GM23338 (cell line): Measurements from ENCODE around the gene PGLYRP1.

Source experiments
- CREB1 ChIP-seq: fragments of 250-450 bp; sonication (Bioruptor Pico); IDR thresholded peaks from 2 replicates; pipeline ENCODE4 v1.5.0; 2020; ENCODE audit warnings: low read depth, mild to moderate bottlenecking, moderate library complexity
- EZH2 ChIP-seq: fragments of 200-600 bp; sonication (generic); IDR thresholded peaks from one replicate; pipeline ENCODE4 v1.8.0; 2017; ENCODE audit warnings: antibody characterized with exemption, mild to moderate bottlenecking, low read depth; ENCODE audit not compliant: unreplicated experiment
- EZH2phosphoT487 ChIP-seq: fragments of 200-600 bp; sonication (generic); IDR thresholded peaks from one replicate; pipeline ENCODE4 v1.8.1; 2018; ENCODE audit warnings: antibody characterized with exemption; ENCODE audit not compliant: unreplicated experiment
- POLR2AphosphoS5 ChIP-seq: IDR thresholded peaks from 2 replicates; pipeline ENCODE4 v1.6.1; 2016; ENCODE audit warnings: antibody characterized with exemption, low read depth
- TF ChIP-seq, protein P1 (sequence below), 2 experiments: fragments of 200-600 bp in 1 of 2; sonication (generic) in 1 of 2; conservative IDR thresholded peaks; 2 replicates each; pipeline versions ENCODE4 v1.5.1 to v1.6.1; 2016 to 2017; ENCODE audit warnings: antibody characterized with exemption in 2 of 2, low read depth in 2 of 2, mild to moderate bottlenecking in 2 of 2, moderate library complexity in 1 of 2
- TF ChIP-seq, protein P2 (sequence below): IDR thresholded peaks from 2 replicates; pipeline ENCODE4 v1.6.1; 2016; ENCODE audit warnings: antibody characterized with exemption
- TF ChIP-seq, protein P3 (sequence below): IDR thresholded peaks from one replicate; pipeline ENCODE4 v1.6.1; 2018; ENCODE audit warnings: antibody characterized with exemption; ENCODE audit not compliant: unreplicated experiment
- TF ChIP-seq, protein P4 (sequence below): fragments of 250-450 bp; sonication (Bioruptor Pico); IDR thresholded peaks from 2 replicates; pipeline ENCODE4 v1.5.0; 2020; ENCODE audit warnings: mild to moderate bottlenecking, moderate library complexity

DNA sequence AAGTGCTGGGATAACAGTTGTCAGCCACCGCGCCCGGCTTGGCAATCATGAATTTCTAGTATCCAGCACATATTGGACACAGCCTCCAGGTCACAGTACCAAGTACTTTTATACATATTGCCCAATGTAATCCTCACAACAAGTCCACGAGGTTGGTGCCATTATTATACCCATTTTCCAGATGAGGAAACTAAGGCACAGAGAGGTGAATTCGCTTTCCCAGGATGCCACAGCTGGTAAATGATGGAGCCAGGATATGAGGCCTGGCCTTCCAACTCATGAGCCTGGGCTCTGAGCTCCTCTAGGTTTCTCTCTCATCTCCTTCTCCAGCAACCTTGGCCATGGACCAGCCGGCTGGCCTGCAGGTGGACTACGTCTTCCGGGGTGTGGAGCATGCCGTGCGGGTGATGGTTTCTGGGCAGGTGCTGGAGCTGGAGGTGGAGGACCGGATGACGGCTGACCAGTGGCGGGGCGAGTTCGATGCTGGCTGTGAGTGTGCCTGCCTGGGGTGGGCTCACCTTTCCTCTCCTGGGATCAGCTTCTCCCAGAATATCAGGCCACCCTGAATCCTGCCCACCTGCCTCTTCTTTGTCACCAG lies 20.1 kb downstream of the PGLYRP1 start:
- TF ChIP-seq POLR2AphosphoS5 (no peak), EZH2 (no peak), EZH2phosphoT487 (no peak), CREB1 (CRISPR knock-in tag) (no peak)
- TF ChIP-seq, protein P1, sequence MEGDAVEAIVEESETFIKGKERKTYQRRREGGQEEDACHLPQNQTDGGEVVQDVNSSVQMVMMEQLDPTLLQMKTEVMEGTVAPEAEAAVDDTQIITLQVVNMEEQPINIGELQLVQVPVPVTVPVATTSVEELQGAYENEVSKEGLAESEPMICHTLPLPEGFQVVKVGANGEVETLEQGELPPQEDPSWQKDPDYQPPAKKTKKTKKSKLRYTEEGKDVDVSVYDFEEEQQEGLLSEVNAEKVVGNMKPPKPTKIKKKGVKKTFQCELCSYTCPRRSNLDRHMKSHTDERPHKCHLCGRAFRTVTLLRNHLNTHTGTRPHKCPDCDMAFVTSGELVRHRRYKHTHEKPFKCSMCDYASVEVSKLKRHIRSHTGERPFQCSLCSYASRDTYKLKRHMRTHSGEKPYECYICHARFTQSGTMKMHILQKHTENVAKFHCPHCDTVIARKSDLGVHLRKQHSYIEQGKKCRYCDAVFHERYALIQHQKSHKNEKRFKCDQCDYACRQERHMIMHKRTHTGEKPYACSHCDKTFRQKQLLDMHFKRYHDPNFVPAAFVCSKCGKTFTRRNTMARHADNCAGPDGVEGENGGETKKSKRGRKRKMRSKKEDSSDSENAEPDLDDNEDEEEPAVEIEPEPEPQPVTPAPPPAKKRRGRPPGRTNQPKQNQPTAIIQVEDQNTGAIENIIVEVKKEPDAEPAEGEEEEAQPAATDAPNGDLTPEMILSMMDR (conservative IDR thresholded peaks at IDR 0.05; ENCODE audit: low read depth in 2 of 2) = no peak
- TF ChIP-seq, protein P2, sequence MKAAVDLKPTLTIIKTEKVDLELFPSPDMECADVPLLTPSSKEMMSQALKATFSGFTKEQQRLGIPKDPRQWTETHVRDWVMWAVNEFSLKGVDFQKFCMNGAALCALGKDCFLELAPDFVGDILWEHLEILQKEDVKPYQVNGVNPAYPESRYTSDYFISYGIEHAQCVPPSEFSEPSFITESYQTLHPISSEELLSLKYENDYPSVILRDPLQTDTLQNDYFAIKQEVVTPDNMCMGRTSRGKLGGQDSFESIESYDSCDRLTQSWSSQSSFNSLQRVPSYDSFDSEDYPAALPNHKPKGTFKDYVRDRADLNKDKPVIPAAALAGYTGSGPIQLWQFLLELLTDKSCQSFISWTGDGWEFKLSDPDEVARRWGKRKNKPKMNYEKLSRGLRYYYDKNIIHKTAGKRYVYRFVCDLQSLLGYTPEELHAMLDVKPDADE = no peak
- TF ChIP-seq, protein P3, sequence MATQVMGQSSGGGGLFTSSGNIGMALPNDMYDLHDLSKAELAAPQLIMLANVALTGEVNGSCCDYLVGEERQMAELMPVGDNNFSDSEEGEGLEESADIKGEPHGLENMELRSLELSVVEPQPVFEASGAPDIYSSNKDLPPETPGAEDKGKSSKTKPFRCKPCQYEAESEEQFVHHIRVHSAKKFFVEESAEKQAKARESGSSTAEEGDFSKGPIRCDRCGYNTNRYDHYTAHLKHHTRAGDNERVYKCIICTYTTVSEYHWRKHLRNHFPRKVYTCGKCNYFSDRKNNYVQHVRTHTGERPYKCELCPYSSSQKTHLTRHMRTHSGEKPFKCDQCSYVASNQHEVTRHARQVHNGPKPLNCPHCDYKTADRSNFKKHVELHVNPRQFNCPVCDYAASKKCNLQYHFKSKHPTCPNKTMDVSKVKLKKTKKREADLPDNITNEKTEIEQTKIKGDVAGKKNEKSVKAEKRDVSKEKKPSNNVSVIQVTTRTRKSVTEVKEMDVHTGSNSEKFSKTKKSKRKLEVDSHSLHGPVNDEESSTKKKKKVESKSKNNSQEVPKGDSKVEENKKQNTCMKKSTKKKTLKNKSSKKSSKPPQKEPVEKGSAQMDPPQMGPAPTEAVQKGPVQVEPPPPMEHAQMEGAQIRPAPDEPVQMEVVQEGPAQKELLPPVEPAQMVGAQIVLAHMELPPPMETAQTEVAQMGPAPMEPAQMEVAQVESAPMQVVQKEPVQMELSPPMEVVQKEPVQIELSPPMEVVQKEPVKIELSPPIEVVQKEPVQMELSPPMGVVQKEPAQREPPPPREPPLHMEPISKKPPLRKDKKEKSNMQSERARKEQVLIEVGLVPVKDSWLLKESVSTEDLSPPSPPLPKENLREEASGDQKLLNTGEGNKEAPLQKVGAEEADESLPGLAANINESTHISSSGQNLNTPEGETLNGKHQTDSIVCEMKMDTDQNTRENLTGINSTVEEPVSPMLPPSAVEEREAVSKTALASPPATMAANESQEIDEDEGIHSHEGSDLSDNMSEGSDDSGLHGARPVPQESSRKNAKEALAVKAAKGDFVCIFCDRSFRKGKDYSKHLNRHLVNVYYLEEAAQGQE = no peak
- TF ChIP-seq, protein P4, sequence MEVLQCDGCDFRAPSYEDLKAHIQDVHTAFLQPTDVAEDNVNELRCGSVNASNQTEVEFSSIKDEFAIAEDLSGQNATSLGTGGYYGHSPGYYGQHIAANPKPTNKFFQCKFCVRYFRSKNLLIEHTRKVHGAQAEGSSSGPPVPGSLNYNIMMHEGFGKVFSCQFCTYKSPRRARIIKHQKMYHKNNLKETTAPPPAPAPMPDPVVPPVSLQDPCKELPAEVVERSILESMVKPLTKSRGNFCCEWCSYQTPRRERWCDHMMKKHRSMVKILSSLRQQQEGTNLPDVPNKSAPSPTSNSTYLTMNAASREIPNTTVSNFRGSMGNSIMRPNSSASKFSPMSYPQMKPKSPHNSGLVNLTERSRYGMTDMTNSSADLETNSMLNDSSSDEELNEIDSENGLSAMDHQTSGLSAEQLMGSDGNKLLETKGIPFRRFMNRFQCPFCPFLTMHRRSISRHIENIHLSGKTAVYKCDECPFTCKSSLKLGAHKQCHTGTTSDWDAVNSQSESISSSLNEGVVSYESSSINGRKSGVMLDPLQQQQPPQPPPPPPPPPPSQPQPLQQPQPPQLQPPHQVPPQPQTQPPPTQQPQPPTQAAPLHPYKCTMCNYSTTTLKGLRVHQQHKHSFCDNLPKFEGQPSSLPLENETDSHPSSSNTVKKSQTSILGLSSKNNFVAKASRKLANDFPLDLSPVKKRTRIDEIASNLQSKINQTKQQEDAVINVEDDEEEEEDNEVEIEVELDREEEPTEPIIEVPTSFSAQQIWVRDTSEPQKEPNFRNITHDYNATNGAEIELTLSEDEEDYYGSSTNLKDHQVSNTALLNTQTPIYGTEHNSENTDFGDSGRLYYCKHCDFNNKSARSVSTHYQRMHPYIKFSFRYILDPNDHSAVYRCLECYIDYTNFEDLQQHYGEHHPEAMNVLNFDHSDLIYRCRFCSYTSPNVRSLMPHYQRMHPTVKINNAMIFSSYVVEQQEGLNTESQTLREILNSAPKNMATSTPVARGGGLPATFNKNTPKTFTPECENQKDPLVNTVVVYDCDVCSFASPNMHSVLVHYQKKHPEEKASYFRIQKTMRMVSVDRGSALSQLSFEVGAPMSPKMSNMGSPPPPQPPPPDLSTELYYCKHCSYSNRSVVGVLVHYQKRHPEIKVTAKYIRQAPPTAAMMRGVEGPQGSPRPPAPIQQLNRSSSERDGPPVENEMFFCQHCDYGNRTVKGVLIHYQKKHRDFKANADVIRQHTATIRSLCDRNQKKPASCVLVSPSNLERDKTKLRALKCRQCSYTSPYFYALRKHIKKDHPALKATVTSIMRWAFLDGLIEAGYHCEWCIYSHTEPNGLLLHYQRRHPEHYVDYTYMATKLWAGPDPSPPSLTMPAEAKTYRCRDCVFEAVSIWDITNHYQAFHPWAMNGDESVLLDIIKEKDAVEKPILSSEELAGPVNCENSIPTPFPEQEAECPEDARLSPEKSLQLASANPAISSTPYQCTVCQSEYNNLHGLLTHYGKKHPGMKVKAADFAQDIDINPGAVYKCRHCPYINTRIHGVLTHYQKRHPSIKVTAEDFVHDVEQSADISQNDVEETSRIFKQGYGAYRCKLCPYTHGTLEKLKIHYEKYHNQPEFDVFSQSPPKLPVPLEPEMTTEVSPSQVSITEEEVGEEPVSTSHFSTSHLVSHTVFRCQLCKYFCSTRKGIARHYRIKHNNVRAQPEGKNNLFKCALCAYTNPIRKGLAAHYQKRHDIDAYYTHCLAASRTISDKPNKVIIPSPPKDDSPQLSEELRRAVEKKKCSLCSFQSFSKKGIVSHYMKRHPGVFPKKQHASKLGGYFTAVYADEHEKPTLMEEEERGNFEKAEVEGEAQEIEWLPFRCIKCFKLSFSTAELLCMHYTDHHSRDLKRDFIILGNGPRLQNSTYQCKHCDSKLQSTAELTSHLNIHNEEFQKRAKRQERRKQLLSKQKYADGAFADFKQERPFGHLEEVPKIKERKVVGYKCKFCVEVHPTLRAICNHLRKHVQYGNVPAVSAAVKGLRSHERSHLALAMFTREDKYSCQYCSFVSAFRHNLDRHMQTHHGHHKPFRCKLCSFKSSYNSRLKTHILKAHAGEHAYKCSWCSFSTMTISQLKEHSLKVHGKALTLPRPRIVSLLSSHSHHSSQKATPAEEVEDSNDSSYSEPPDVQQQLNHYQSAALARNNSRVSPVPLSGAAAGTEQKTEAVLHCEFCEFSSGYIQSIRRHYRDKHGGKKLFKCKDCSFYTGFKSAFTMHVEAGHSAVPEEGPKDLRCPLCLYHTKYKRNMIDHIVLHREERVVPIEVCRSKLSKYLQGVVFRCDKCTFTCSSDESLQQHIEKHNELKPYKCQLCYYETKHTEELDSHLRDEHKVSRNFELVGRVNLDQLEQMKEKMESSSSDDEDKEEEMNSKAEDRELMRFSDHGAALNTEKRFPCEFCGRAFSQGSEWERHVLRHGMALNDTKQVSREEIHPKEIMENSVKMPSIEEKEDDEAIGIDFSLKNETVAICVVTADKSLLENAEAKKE (CRISPR knock-in tag) = no peak
